ENCODE measurements around the gene THSD4. TPM values are rescaled to one million over a fixed set of nuclear protein-coding genes. Genes with fewer than 3 reads are reported as not detected.

THSD4 gene
- total RNA-seq, 4 donors from 2014 or later: 16.6 to 25.3 (median 24.1) TPM

- Histone ChIP-seq H3K4me3 (no peak overlapping the region), H3K36me3 (no peaks in the 10 kb centered on the region), H3K4me1 (no peaks in the 10 kb centered on the region), H3K27ac (no peak overlapping the region), H3K9me3 (no peaks in the 10 kb centered on the region), H3K27me3 (no peaks in the 10 kb centered on the region)
- 90% methylated on average over 5 of the region's 5 CpGs for WGBS
- TF ChIP-seq CTCF (IDR thresholded peaks at IDR 0.05) (no peak), POLR2AphosphoS5 (IDR thresholded peaks at IDR 0.05) (no peak), POLR2A (IDR thresholded peaks at IDR 0.05) (no peak), EP300 (IDR thresholded peaks at IDR 0.05) (no peak)
- DNase-seq (ENCODE audit: low spot score in 2 of 2): no peak
Observed at GRCh38 chr15:71187078-71187477, 71.8 kb downstream of the THSD4 start.

GRCh38 chr15:71187526-71187925 lies 72.3 kb downstream of the THSD4 start:
- no peak for DNase-seq (ENCODE audit: low spot score in 2 of 2)
- no peak overlapping the region for H3K4me3 ChIP-seq
- no peaks in the 10 kb centered on the region for H3K36me3 ChIP-seq
- H3K27me3 ChIP-seq: no peaks in the 10 kb centered on the region
- no peak for TF ChIP-seq POLR2AphosphoS5 (IDR thresholded peaks at IDR 0.05)
- TF ChIP-seq POLR2A (IDR thresholded peaks at IDR 0.05): no peak
- no peak for TF ChIP-seq EP300 (IDR thresholded peaks at IDR 0.05)
- TF ChIP-seq CTCF (IDR thresholded peaks at IDR 0.05): no peak
- H3K9me3 ChIP-seq: no peaks in the 10 kb centered on the region
- no peaks in the 10 kb centered on the region for H3K4me1 ChIP-seq
- 86% methylated on average over 5 of the region's 5 CpGs for WGBS
- no peak overlapping the region for H3K27ac ChIP-seq

DNA sequence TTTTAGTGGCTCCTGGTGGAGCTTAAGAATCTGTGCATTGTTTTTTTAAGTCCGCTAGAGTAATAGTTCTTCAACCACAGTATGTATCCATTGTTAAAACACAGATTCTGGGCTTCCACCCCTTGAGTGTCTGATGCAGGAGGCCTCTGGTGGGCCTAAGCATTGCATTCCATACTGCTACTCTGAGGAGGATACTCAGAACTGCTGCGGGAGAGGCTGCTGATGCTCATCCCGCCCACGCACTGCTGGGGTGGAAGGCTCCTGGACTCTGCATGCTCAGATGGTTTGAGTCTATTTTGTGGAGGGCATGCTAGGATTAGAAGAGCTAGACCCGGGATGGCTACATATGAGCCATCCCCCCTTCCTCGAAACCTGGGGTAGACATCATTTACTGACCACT lies 74.4 kb downstream of the THSD4 start:
- 85% methylated on average over 6 of the region's 6 CpGs for WGBS
- no peaks in the 10 kb centered on the region for H3K27me3 ChIP-seq
- no peak for TF ChIP-seq POLR2AphosphoS5 (IDR thresholded peaks at IDR 0.05)
- TF ChIP-seq POLR2A (IDR thresholded peaks at IDR 0.05): no peak
- no peak for TF ChIP-seq EP300 (IDR thresholded peaks at IDR 0.05)
- TF ChIP-seq CTCF (IDR thresholded peaks at IDR 0.05): no peak

GRCh38 chr15:71191296-71191695 lies 76.0 kb downstream of the THSD4 start:
- WGBS: 91% methylated on average over 4 of the region's 4 CpGs
- DNase-seq (ENCODE audit: low spot score in 2 of 2): no peak
- Histone ChIP-seq H3K36me3 (no peaks in the 10 kb centered on the region), H3K9me3 (no peaks in the 10 kb centered on the region), H3K27me3 (no peaks in the 10 kb centered on the region), H3K27ac (no peak overlapping the region), H3K4me3 (no peak overlapping the region), H3K4me1 (no peaks in the 10 kb centered on the region)
- TF ChIP-seq CTCF (IDR thresholded peaks at IDR 0.05): no peak
- no peak for TF ChIP-seq POLR2A (IDR thresholded peaks at IDR 0.05)
- no peak for TF ChIP-seq POLR2AphosphoS5 (IDR thresholded peaks at IDR 0.05)
- no peak for TF ChIP-seq EP300 (IDR thresholded peaks at IDR 0.05)

More for the DNA sequence above, 74.4 kb downstream of the THSD4 start:
- Histone ChIP-seq H3K36me3 (no peaks in the 10 kb centered on the region), H3K4me1 (no peaks in the 10 kb centered on the region), H3K4me3 (no peak overlapping the region), H3K27ac (no peak overlapping the region), H3K9me3 (no peaks in the 10 kb centered on the region)
- no peak for DNase-seq (ENCODE audit: low spot score in 2 of 2)

DNA sequence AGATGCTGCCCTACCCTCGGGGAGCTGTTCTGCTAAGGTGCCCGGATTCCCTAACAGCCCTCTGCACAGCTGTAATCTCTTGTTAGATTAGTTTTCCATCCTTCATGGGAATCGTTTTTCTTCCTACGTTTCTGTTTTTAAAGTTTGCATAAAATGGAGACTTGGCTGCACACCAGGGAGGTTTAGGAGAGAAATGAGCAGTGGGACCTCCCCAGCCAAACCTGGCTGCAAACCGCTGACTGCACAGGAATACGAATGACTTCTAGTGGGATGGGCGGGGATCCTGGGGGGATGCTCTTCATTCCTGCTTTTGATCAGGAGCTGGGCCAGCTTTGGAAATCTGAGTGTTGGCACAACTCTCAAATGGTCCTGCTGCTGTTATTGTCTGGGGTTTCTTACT lies 77.5 kb downstream of the THSD4 start:
- Histone ChIP-seq H3K4me3 (no peak overlapping the region), H3K4me1 (no peaks in the 10 kb centered on the region), H3K36me3 (no peaks in the 10 kb centered on the region), H3K27ac (no peak overlapping the region), H3K9me3 (no peaks in the 10 kb centered on the region), H3K27me3 (no peaks in the 10 kb centered on the region)
- 93% methylated on average over 7 of the region's 7 CpGs for WGBS
- TF ChIP-seq EP300 (IDR thresholded peaks at IDR 0.05) (no peak), CTCF (IDR thresholded peaks at IDR 0.05) (no peak), POLR2A (IDR thresholded peaks at IDR 0.05) (no peak), POLR2AphosphoS5 (IDR thresholded peaks at IDR 0.05) (no peak)
- no peak for DNase-seq (ENCODE audit: low spot score in 2 of 2)

All from suprapubic skin (tissue), 4 donors.